TTC549 (cell line): ENCODE data around the gene ST6GAL2.

Source experiments
- FAIRE-seq: peaks from 2 replicates; lab custom pipeline; 2012; peaks lifted over from hg19 to GRCh38; lab: Jason Lieb, UNC

ST6GAL2 gene, protein sequence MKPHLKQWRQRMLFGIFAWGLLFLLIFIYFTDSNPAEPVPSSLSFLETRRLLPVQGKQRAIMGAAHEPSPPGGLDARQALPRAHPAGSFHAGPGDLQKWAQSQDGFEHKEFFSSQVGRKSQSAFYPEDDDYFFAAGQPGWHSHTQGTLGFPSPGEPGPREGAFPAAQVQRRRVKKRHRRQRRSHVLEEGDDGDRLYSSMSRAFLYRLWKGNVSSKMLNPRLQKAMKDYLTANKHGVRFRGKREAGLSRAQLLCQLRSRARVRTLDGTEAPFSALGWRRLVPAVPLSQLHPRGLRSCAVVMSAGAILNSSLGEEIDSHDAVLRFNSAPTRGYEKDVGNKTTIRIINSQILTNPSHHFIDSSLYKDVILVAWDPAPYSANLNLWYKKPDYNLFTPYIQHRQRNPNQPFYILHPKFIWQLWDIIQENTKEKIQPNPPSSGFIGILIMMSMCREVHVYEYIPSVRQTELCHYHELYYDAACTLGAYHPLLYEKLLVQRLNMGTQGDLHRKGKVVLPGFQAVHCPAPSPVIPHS

GRCh38 chr2:106885971-106886915, at the start of gene ST6GAL2:
Gene ST6GAL2 (minus strand): TSS chr2:106886167. CDS start chr2:106843977, 42,190 bp downstream.
- FAIRE-seq = no peak

DNA sequence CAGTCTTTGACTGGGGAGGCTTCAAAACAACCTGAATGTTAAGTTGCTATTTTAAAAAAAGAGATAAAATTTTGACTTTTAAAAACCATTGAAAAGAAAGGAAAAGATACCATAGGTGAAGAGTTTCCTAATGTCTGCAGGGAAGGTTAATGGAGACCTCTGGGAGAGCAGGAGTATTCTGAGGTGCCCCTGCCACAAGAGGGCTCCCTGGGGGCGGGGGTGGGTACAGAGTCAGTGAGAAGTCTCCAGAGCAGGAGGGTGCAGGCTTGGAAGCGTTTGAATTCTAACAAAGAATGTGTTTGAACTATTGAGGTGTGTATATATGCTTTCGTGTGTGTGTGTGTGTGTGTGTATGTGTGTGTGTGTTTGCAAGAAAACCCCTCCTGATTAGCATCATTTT, 46.7 kb upstream of the ST6GAL2 start:
- FAIRE-seq = no peak

- FAIRE-seq = no peak
Measured at GRCh38 chr2:106931717-106932335, 45.9 kb upstream of the ST6GAL2 start.

- FAIRE-seq = no peak
Measured at GRCh38 chr2:106921451-106921850, 35.5 kb upstream of the ST6GAL2 start.

- FAIRE-seq = no peak
Measured at GRCh38 chr2:106919012-106919411, 33.0 kb upstream of the ST6GAL2 start.

DNA sequence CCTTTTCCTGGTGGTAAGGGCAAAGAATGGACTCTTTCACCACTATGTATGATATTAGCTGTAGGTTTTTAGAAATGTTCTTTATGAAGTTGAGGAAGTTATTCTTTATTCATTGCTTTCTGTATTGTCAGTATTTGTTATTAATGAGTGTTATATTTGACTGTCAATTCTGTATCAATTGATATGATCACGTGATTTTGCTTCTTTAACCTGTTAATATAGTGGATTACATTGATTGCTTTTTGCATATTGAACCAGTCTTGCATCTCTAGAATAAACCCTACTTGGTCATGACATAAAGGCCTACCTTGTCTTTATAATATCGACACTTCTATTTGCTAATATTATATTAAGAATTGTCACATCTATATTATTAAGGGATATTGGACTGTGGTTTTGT, 18.3 kb upstream of the ST6GAL2 start:
- FAIRE-seq = no peak

- FAIRE-seq = no peak
Measured at GRCh38 chr2:106899786-106900530, 14.0 kb upstream of the ST6GAL2 start.

GRCh38 chr2:106894545-106894944, 8.6 kb upstream of the ST6GAL2 start:
- FAIRE-seq = no peak

DNA sequence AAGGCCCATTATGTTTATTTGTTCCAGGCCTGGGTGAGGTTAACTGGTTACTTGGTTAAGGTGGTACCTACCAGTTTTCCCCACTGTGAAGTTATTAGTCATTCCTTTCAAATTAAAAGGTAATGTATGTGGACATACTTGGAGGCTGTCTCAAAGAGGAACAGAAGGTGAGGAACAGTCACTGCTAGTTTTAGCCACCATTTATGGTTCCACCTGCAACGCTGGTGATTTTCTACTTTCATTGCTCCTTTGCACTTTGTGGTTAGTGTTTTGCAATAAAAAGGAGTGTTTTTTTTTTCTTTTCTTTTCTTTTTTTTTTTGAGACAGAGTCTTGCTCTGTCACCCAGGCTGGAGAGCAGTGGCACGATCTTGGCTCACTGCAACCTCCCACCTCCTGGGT, 6.1 kb upstream of the ST6GAL2 start:
- FAIRE-seq = no peak

DNA sequence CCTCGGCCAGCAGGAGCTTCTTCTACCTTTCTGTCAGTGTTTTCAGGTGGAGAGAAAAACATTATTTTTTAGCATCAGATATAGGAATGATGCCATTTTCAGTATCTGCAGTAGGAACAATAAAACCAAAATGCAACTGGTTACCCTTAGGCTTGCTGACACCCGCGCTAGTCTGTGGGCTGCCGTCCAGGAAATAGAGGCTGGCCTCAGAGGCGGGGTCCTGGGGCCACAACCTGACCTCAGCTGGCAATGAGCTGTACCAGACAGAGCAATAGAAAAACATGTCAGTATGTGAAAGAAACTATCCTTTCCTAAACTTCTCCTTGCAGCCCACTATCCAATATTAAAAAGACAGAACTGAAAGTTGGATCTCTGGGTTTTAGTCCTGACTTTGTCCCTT, 4.6 kb upstream of the ST6GAL2 start:
- FAIRE-seq = no peak

GRCh38 chr2:106886916-106887758, 1.2 kb upstream of the ST6GAL2 start:
- FAIRE-seq = no peak

DNA sequence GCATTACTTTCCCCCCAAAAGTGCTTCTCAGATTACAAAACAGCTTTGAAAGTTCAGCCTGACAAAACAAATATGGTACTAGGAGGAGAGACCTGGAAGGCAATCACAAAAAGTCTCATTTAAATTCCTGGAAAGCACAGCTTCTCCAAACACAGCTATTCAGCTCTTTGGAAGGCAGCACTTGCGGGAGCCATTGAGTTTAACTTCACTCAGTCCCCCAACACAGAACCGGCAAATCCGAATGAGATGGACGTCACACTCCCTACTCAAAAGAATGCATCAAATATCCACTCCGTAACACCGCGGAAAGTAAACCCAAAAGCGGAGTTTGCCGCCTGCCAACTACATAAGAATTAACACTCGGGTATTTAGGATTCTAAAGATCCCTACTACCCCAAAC, 638 bp downstream of the ST6GAL2 start:
- FAIRE-seq = no peak

DNA sequence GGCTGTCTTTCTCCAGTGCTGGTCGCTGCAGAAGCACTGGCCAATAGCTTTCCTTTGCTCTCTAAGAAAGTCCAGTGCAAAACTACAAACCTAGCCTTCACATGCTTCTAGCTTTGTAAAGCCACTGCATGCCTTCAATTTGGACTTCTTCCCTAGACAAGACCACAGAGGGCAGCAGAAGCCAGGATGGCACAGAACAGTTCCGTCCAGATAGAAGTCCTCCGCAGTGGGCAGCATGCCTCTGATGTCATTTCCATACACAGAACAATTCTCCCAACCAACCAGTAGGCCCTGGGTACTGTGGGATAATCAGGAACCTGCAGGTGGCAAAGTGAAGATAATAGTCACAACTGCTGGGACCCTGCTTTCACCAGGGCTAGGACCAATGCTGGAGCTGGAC, 3.3 kb downstream of the ST6GAL2 start:
- FAIRE-seq = no peak

DNA sequence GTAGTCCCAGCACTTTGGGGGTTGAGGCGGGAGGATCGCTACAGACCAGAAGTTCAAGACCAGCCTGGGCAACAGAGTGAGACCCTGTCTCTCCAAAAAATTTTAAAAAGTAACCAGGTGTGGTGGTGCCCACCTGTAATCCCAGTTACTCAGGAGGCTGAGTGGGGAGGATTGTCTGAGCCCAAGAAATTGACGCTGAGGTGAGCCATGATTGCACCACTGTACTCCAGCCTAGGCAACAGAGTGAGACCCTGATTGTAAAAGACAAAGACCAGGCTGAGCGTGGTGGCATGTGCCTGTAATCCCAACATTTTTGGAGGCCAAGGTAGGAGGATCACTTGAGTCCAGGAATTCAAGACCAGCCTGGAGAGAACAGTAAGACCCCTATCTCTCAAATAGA, 7.8 kb downstream of the ST6GAL2 start:
- FAIRE-seq = no peak

DNA sequence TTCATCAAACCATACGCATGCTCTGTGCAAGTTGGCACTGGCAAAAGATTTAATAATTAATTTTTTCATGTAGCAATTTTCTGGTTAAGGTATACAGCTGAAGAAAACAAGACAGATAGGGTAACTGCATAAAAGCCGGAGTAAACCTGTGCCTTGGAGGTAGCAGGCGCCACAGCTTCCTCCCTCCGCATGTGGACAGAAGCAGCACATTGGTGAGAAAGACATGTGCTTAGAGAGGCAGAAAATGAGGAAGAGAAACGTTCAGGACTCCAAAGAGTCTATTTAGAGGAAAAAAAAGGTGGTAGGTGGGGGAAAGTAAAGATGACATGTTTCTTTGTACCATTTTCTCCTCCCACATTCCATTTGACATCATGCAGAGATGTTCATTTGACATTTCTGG, 9.3 kb downstream of the ST6GAL2 start:
- FAIRE-seq = no peak

GRCh38 chr2:106869512-106870275, 16.3 kb downstream of the ST6GAL2 start:
- FAIRE-seq = no peak

DNA sequence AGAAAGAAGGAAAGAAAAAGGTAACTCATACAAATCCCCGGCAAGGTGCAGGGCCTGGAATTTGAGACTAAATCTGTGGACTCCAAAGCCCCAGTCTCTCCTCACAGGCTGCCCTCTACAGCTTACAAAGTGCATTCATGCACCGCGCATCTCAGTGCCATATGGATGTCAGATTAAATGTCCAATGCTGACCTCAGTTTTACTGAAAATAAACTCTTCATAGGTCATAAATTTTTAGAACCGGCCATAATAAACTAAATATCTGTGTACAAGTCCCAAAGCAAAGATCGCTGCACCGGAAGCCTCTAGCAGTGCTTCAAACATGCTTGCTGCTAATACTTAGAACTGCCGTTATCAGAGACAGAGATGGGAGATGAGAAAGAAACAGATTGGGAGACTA, 17.7 kb downstream of the ST6GAL2 start:
- no peak for FAIRE-seq

DNA sequence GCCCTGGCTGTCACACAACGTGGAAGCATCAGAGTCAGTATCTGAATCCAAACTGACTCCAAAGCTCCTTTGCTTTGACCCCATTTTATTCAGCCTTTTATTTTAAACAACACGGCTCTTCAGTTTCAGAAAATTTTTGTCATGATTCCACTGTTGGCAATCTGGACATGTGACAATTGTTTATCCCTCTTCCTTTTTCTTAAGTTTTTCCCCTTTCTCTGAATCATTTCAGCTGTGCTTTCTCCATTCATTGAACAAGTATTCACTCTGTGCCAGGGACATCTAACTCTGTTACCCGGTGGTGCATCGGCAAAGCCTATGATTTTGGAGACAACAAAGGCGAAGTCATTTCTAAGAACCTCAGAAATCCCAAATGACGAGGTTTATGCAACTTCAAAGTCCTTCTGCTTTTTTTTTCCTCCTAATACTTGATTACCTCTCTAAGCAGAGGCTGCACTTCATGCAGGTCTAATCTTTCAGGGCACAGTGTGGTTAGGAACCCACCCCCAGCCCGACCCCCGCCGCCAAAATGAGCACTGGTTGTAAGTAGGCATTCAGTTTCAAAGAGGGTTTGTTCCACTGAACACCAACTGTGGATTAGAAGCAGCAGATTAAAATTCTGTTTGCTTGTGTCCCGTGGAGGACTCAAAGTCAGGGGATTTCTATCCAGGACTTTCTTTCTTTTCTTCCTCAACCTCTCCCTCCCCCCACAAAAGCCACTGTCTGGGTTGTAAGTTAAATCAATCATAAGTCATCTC, 18.6 kb downstream of the ST6GAL2 start:
- FAIRE-seq = no peak

GRCh38 chr2:106866641-106867040, 19.3 kb downstream of the ST6GAL2 start:
- no peak for FAIRE-seq
